ENCODE measurements around the gene CACNA1C. TPM values are rescaled to one million over a fixed set of nuclear protein-coding genes. Genes with fewer than 3 reads are reported as not detected.

CACNA1C gene
- 0.65 and 1.8 TPM in 2 replicates for total RNA-seq (2014; rRNA removed; shearing (Covaris generic))

- peak; percentile 82 for DNase-seq (ENCODE audit: low read depth)
Observed at GRCh38 chr12:2052826-2053678, at the start of gene CACNA1C. TSS of gene CACNA1C (plus strand) at chr12:2052987. CDS start at chr12:2053563, 576 bp downstream.

DNA sequence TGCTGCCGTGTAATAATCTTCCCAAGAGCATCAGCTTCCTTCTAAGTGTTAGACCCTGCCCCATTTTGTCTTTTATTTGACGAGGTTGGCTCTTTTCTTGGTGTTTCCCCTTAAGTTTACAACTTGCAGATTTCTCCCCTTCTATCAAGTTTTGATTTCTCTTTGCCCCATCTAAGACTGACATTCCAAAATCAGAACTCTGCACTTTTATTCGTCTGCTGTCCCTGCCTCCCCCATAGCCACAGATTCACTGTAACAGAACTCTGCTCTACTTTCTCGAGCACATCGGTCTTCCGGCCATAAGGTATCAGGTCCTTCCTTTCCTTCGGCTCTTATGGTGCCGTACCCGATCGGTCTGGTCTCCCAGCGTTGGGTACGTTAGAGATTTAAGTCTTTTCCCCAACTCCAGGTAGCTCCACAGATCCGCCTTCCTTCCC lies 49.1 kb upstream of the CACNA1C start:
- no peak for DNase-seq (ENCODE audit: low read depth)

GRCh38 chr12:2004113-2004929 lies 48.5 kb upstream of the CACNA1C start, which contains the start of gene DCP1B:
TSS of gene DCP1B (minus strand) at chr12:2004457. CDS start at chr12:2004431, 26 bp downstream.
- peak; percentile 99 for DNase-seq (ENCODE audit: low read depth)

DNA sequence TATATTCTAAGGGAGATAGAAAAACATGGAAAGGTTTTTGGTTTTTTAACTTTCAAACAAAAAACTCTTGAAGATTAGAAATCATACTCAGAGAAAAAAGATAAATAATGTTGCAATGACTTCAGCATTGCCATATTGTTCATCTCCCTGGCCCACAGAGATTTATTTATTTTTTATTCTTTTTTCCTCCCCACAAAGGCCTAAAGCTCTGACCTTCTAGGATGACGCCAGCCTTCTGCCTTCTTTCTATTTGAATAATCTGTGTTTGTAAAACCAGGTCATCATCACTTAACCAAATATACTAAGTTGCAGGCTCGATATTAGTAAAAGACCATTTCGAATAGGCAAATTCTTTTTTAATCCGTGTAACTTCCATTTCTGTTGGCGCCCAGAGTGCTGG lies 44.1 kb upstream of the CACNA1C start:
- no peak for DNase-seq (ENCODE audit: low read depth)

GRCh38 chr12:2009623-2010022 lies 43.2 kb upstream of the CACNA1C start:
- DNase-seq (ENCODE audit: low read depth) = no peak

- no peak for DNase-seq (ENCODE audit: low read depth)
Observed at GRCh38 chr12:2011643-2012607, 40.9 kb upstream of the CACNA1C start.

DNA sequence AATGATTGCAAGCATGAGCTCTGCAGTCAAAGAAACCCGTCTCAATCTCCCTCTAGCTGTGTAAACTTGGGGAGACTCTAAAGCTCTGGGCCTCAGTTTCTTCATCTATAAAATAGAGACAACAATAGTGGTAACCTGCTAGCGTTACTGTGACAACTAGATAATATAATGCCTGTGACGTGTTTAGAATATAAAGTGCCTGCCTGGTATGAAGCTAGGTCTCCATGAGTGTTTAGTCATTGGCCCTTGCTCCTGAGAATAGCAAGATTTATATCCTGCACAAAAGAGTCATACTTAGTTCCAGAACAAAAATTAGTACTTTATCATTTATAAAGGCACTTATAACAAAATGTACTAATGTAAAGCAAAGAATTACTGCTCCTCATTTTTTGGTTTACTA lies 39.7 kb upstream of the CACNA1C start:
- DNase-seq (ENCODE audit: low read depth) = no peak

DNA sequence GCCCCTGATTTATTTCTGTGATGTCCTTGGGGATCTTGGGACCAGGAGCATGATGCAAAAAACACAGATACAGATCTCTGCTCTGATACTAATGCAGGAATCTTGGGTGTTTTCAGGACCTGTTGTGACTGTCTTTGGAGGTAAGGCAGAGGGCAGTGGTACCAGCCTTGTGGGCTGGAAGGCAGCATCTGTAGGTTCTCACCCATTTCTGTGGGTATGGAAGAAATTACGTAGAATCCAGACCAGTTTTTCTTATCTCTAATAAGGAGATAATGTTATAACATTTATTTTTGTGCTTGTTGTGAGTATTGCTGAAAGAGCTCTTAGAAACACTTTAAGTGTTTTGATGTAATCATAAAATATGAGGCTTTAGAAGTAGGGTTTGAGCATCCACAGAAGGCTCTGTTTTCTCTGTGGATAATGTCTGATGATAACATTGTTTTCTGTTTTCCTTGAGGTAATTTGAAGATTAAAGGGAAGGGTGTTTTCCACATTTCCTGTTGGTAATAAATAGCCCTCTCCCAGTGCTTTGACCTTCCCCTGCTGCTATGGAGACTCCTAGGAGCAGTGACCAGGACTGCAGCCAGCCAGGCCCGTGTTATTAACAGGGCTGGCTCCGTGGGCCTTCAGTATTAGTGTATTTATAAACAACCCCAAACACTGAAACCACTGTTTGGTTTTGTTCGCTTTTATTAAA lies 39.1 kb upstream of the CACNA1C start:
- DNase-seq (ENCODE audit: low read depth) = no peak

DNA sequence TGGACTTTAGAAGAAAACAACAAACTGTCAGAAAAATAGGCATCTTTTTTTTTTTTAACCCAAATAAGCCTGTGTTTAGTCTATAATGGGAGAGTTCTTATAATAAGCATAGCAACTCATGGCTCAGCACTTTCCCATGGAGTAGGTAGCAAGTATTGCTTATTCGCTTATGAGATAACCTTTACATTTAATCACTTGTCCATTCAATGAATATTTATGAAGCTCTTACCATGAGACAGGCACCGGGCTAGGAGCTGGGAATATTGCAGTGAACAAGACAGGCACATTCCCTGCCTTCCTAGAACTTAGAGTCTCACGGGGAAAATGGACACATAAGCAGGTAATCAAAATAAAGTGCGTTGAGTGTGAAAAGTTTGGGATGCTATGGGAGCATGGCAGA lies 38.6 kb upstream of the CACNA1C start:
- no peak for DNase-seq (ENCODE audit: low read depth)

GRCh38 chr12:2016862-2017545 lies 35.8 kb upstream of the CACNA1C start:
- DNase-seq (ENCODE audit: low read depth) = no peak

- DNase-seq (ENCODE audit: low read depth) = no peak
Observed at GRCh38 chr12:2017546-2018337, 35.0 kb upstream of the CACNA1C start.

- DNase-seq (ENCODE audit: low read depth) = no peak
Observed at GRCh38 chr12:2018391-2018790, 34.4 kb upstream of the CACNA1C start.

GRCh38 chr12:2019126-2019525 lies 33.7 kb upstream of the CACNA1C start:
- DNase-seq (ENCODE audit: low read depth) = no peak

GRCh38 chr12:2020511-2020910 lies 32.3 kb upstream of the CACNA1C start:
- DNase-seq (ENCODE audit: low read depth) = no peak

DNA sequence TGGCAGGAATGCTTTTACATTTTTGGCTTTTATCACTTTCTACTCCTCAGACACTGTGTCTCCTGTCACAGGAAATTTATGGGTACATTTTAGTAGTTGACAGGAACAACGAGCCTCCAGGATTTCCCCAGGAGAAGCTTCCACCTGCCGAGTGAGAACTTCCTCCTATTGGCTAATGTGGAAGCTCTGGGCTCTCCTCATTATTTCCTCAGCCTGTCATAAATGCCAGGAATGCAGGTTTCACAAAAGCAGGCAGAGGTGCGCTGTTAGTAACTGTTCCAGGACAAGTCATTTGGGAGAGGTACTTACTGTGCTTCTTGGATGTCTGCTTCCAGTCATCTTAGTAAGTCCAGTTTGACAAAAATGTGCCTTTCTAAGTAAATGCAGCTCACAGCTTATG lies 29.4 kb upstream of the CACNA1C start:
- no peak for DNase-seq (ENCODE audit: low read depth)

DNA sequence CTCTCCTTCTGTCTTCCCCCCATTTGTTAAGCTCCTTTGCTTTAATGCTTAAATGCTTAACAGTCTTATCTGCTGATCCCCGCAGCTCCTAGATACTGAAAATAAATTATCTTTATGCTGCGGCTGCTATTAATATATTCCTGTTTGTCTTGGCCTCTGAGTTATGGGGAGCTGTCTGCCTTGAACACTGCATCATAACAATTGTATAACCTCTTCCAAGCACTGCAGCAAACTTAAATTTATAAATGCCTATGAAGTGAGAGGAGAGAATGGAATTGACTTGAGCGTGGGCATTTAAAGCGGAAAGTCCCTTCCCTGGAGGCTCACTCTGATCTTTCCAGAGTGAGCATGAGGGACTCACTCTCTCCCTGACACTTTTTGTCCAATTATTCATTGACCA lies 25.4 kb upstream of the CACNA1C start:
- DNase-seq (ENCODE audit: low read depth) = no peak

- no peak for DNase-seq (ENCODE audit: low read depth)
Observed at GRCh38 chr12:2029851-2030250, 22.9 kb upstream of the CACNA1C start.

GRCh38 chr12:2032506-2032905 lies 20.3 kb upstream of the CACNA1C start:
- DNase-seq (ENCODE audit: low read depth) = no peak

DNA sequence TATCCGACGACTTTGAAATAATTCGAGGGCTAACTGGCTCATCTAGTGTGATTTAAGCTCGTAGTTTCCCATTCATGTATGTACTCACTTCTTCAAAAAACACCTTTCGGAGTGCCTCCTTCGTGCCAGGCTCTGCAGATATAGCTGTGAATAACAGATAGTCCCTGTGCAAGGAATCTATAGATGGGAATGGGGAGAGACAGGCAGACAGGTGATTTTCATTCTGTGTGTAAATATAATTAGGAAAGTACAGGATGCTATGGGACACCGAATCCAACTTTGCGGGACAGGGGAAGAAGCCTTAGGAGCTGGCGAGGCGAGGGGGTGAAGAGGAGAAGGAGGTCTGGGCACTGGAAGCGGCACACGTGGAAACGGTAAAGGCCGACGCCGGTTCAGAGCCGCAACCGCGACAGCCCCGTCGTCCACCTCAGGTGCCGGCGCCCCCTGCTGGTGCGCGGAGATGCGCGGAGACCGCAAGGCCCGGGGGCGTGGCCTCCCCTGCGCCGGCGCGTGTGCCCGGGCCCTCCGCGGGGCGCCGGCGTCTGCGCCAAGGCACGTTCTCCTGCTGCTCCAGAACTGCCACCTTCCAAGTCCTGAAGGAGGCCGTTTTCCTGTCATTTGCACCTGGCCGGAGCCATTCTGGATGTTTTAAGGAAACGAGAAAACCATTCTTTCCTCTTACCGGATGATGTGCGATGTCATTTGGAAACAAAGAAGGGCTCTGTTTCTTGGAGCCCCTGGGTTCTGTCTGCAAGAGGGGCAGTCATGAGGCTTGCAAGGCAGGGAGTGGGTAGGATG lies 18.0 kb upstream of the CACNA1C start:
- peak; percentile 83 for DNase-seq (ENCODE audit: low read depth)
